ENCODE results near the gene CD7. TPM values are rescaled to one million over a fixed set of nuclear protein-coding genes. Genes with fewer than 3 reads are reported as not detected.

CD7 gene
- polyA plus RNA-seq, 1 donor from 2014 or later = not detected

DNA sequence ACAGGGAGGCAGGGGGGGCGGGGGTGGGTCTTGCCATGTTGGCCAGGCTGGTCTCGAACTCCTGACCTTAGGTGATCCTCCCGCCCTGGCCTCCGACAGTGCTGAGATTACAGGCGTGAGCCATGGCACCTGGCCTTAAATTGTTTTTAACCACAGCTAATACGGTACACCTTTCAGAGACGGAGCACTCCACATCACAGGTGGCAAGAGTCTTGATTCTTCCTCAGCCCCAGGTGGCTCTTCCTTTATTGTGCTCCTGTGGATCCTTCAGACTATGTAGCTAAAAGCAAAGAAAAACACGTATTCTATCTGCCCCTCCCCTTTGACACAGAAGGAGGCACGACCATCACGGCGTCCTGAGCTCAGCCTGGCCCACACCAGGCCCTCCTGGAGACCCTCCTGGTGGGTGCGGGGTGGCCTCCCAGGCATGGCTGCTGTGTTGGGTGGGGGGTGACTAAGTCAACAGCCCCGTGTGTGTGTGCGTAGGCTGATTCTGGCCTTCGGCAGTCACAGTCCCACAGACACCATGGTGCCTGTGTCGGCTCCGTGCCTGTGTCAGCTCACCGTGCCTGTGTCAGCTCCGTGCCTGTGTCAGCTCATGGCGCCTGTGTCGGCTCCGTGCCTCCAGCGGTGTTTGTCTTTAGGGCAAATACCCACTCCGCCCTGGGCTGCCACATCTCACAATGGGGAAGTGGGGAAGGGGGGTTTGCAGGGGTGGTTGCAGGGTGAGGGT, 26.9 kb upstream of the CD7 start:
- TF ChIP-seq POLR2AphosphoS5 (IDR thresholded peaks at IDR 0.05) = peak; percentile 23
- TF ChIP-seq MXI1 (conservative IDR thresholded peaks at IDR 0.05; ENCODE audit: poor library complexity, severe bottlenecking) = no peak
- Histone ChIP-seq H2AFZ (ENCODE audit: low read depth, low read length) (peak overlapping the region; percentile 40), H3K9me3 (ENCODE audit: low read length) (no peaks in the 10 kb centered on the region), H3K27ac (ENCODE audit: low read length) (no peak overlapping the region), H3K79me2 (replicated peaks; ENCODE audit: insufficient read depth, low read length) (no peaks in the 10 kb centered on the region), H4K20me1 (ENCODE audit: insufficient read depth) (no peaks in the 10 kb centered on the region), H3K36me3 (ENCODE audit: insufficient read depth, low read length) (no peaks in the 10 kb centered on the region), H3K27me3 (ENCODE audit: insufficient read depth, low read depth, low read length) (no peaks in the 10 kb centered on the region), H3K9ac (ENCODE audit: low read length) (peak overlapping the region; percentile 16), H3F3A (ENCODE audit: insufficient read depth, low read length, poor library complexity, severe bottlenecking) (no peaks in the 10 kb centered on the region), H3K4me3 (ENCODE audit: low read length) (no peak overlapping the region), H3K9me2 (ENCODE audit: insufficient read depth, low read length) (no peaks in the 10 kb centered on the region), H3K4me2 (ENCODE audit: low read length) (no peak overlapping the region)

DNA sequence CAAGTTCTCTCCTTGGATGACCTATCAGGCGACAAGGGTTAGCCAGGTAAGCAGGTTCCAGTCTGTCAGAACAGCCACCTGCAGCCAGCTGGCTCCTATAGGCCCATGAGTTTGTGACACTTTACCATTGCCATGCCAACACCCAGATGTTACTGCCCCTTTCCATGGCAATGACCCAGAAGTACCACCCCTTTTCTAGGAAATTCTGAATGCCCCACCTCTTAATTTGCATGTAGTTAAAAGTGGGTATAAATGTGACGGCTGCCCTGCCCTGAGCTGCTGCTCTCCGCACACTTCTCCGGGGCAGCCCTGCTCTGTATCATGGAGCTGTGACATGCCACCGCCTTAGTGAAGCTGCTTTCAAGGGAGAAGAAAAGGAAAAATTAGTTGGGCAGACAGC, 26.2 kb upstream of the CD7 start:
- no peaks in the 10 kb centered on the region for H3K79me2 ChIP-seq (replicated peaks; ENCODE audit: insufficient read depth, low read length)
- H3K4me3 ChIP-seq (ENCODE audit: low read length) = no peak overlapping the region
- H3F3A ChIP-seq (ENCODE audit: insufficient read depth, low read length, poor library complexity, severe bottlenecking) = no peaks in the 10 kb centered on the region
- H4K20me1 ChIP-seq (ENCODE audit: insufficient read depth) = no peaks in the 10 kb centered on the region
- no peak overlapping the region for H3K4me2 ChIP-seq (ENCODE audit: low read length)
- TF ChIP-seq, protein P1, sequence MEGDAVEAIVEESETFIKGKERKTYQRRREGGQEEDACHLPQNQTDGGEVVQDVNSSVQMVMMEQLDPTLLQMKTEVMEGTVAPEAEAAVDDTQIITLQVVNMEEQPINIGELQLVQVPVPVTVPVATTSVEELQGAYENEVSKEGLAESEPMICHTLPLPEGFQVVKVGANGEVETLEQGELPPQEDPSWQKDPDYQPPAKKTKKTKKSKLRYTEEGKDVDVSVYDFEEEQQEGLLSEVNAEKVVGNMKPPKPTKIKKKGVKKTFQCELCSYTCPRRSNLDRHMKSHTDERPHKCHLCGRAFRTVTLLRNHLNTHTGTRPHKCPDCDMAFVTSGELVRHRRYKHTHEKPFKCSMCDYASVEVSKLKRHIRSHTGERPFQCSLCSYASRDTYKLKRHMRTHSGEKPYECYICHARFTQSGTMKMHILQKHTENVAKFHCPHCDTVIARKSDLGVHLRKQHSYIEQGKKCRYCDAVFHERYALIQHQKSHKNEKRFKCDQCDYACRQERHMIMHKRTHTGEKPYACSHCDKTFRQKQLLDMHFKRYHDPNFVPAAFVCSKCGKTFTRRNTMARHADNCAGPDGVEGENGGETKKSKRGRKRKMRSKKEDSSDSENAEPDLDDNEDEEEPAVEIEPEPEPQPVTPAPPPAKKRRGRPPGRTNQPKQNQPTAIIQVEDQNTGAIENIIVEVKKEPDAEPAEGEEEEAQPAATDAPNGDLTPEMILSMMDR (IDR thresholded peaks at IDR 0.05; ENCODE audit: poor library complexity, severe bottlenecking) = no peak
- TF ChIP-seq POLR2AphosphoS5 (IDR thresholded peaks at IDR 0.05) = no peak
- no peak for TF ChIP-seq TAF1 (IDR thresholded peaks at IDR 0.05; ENCODE audit: low read depth)
- no peak for TF ChIP-seq MXI1 (conservative IDR thresholded peaks at IDR 0.05; ENCODE audit: poor library complexity, severe bottlenecking)
- TF ChIP-seq EP300 (conservative IDR thresholded peaks at IDR 0.05; ENCODE audit: poor library complexity, severe bottlenecking) = no peak
- no peak for TF ChIP-seq SMC3 (conservative IDR thresholded peaks at IDR 0.05; ENCODE audit: poor library complexity)
- TF ChIP-seq EZH2 (IDR thresholded peaks at IDR 0.05; ENCODE audit: borderline replicate concordance, insufficient read depth, low read length, poor library complexity, severe bottlenecking) = no peak
- TF ChIP-seq RAD21 (conservative IDR thresholded peaks at IDR 0.05) = no peak
- TF ChIP-seq, protein P2, sequence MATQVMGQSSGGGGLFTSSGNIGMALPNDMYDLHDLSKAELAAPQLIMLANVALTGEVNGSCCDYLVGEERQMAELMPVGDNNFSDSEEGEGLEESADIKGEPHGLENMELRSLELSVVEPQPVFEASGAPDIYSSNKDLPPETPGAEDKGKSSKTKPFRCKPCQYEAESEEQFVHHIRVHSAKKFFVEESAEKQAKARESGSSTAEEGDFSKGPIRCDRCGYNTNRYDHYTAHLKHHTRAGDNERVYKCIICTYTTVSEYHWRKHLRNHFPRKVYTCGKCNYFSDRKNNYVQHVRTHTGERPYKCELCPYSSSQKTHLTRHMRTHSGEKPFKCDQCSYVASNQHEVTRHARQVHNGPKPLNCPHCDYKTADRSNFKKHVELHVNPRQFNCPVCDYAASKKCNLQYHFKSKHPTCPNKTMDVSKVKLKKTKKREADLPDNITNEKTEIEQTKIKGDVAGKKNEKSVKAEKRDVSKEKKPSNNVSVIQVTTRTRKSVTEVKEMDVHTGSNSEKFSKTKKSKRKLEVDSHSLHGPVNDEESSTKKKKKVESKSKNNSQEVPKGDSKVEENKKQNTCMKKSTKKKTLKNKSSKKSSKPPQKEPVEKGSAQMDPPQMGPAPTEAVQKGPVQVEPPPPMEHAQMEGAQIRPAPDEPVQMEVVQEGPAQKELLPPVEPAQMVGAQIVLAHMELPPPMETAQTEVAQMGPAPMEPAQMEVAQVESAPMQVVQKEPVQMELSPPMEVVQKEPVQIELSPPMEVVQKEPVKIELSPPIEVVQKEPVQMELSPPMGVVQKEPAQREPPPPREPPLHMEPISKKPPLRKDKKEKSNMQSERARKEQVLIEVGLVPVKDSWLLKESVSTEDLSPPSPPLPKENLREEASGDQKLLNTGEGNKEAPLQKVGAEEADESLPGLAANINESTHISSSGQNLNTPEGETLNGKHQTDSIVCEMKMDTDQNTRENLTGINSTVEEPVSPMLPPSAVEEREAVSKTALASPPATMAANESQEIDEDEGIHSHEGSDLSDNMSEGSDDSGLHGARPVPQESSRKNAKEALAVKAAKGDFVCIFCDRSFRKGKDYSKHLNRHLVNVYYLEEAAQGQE (IDR thresholded peaks at IDR 0.05; ENCODE audit: borderline replicate concordance) = no peak
- H3K27me3 ChIP-seq (ENCODE audit: insufficient read depth, low read depth, low read length) = no peaks in the 10 kb centered on the region
- no peaks in the 10 kb centered on the region for H3K9me3 ChIP-seq (ENCODE audit: low read length)
- H3K36me3 ChIP-seq (ENCODE audit: insufficient read depth, low read length) = no peaks in the 10 kb centered on the region
- H2AFZ ChIP-seq (ENCODE audit: low read depth, low read length) = no peak overlapping the region
- no peaks in the 10 kb centered on the region for H3K9me2 ChIP-seq (ENCODE audit: insufficient read depth, low read length)
- H3K9ac ChIP-seq (ENCODE audit: low read length) = no peak overlapping the region
- no peak overlapping the region for H3K27ac ChIP-seq (ENCODE audit: low read length)
